Measurements from ENCODE around the gene GARIN5A. TPM values are rescaled to one million over a fixed set of nuclear protein-coding genes. Genes with fewer than 3 reads are reported as not detected.

GARIN5A gene
- total RNA-seq, 5 donors from 2014 or later (not counting 1 experiment from before 2014, with no cell fraction given): 0.60 to 1.2 (median 0.67) TPM; not detected in 1

DNA sequence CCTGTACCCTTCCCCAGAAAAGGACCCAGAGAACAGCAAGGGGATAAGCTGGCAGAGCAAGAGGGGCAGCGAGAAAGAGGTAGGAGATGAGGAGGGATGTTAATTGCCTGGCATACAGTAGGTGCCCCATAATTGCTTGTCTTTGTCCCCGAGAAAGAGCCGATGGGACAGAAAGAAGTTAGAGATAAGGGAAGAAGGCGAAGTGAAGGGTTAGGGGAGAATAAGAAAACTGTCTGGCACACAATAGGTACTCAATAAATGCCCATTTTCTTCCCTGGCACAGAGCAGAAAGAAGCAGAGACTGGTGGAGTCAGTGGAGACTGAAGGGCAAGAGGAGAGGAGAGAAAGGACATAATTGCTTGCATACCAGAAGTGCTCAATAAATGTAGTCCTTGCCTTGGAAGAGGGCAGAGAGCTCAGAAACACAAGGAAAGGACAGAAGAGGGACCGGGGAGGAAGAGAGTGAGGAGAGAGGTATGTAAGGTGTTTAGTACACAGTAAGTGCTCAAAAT, 18.4 kb upstream of the GARIN5A start:
- Mint-ChIP-seq H3K27ac (no peak overlapping the region), H3K27me3 (no peaks in the 10 kb centered on the region), H3K9me3 (no peaks in the 10 kb centered on the region), H3K4me3 (no peak overlapping the region), H3K36me3 (peaks cover 4% of the 10 kb centered on the region), H3K4me1 (peaks cover 21 to 25% (median 23%) of the 10 kb centered on the region in 3 donors)
- 100% methylated on average over 1 of the region's 5 CpGs for WGBS (ENCODE audit: insufficient coverage)
- Histone ChIP-seq H3K36me3 (ENCODE audit: control insufficient read depth in 2 of 2, extremely low read depth in 1 of 2, insufficient read depth in 1 of 2, low read length in 1 of 2) (no peaks in the 10 kb centered on the region), H3K4me3 (ENCODE audit: control insufficient read depth in 1 of 2, extremely low read depth in 1 of 2, low read length in 1 of 2) (no peak overlapping the region), H3K4me1 (ENCODE audit: control insufficient read depth in 1 of 2, extremely low read depth in 1 of 2, insufficient read depth in 2 of 2, low read length in 2 of 2) (peaks cover 6 to 18% of the 10 kb centered on the region in 2 experiments), H3K27ac (ENCODE audit: low read length) (no peak overlapping the region), H3K9me3 (no peaks in the 10 kb centered on the region), H3K27me3 (replicated peaks in 1 of 2; ENCODE audit: control insufficient read depth in 2 of 2, extremely low read depth in 1 of 2, insufficient read depth in 2 of 2, low read length in 1 of 2) (no peaks in the 10 kb centered on the region)
- DNase-seq: no peak
- no peak for ATAC-seq (replicated peaks in 1 of 4)
- ChIA-PET CTCF (no interaction called here), POLR2A (no interaction called here)

DNA sequence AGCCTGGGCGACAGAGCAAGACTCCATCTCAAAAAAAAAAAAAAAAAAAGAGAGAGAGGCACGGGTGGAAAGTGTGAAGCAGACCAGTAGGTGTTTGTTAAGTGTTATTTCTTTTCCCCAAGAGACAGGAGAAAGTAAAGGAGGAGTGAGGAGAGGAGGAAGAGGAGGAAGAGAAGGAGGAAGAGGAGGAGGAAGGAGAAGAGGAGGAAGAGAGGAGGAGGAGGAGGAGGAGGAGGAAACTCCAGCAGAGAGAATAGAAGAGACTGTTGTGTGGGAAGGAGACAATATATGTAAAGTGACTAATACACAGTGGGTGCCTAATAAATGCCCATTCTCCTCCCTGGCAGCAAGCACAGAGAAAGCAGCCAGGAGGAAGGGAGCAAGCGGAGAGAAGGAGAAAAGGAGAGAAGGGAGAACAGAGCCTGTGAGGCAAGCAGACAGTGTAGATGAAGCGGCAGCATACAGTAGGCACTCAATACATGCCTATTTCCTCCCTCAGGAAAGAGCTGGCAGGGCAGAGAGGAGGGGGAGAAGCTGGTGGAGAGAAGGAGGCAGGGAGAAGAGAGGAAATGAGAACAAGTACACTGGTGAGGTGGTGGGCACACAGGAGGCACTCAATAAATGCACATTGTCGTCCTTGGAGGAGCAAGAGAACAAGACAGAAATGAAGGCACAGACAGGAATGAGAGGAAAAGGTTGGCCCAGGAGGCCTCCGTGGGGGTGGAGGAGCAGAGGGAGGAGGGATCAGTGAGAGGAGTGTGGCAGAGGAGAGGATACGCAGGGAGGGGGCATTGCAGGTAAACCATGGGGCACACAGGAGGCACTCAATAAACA, 17.8 kb upstream of the GARIN5A start:
- CTCF ChIA-PET: interaction anchor here in 1 of 2 donors (0.6 kb wide), 1 partner anchor 16 kb away, joined by 3 read pairs; the partner anchor contains the start of gene JOSD2
- H3K4me1 Mint-ChIP-seq: peaks cover 21 to 31% (median 26%) of the 10 kb centered on the region in 3 donors

GRCh38 chr19:50493171-50493570, 16.5 kb upstream of the GARIN5A start:
- ATAC-seq (replicated peaks in 1 of 4): no peak
- no peak overlapping the region for H3K4me3 ChIP-seq (ENCODE audit: control insufficient read depth in 1 of 2, extremely low read depth in 1 of 2, low read length in 1 of 2)
- H3K9me3 ChIP-seq: no peaks in the 10 kb centered on the region
- peaks cover 6 to 18% of the 10 kb centered on the region in 2 experiments for H3K4me1 ChIP-seq (ENCODE audit: control insufficient read depth in 1 of 2, extremely low read depth in 1 of 2, insufficient read depth in 2 of 2, low read length in 2 of 2)
- H3K27me3 ChIP-seq (replicated peaks in 1 of 2; ENCODE audit: control insufficient read depth in 2 of 2, extremely low read depth in 1 of 2, insufficient read depth in 2 of 2, low read length in 1 of 2): no peaks in the 10 kb centered on the region
- Mint-ChIP-seq H3K9me3 (no peaks in the 10 kb centered on the region), H3K4me3 (no peak overlapping the region), H3K27ac (no peak overlapping the region), H3K27me3 (no peaks in the 10 kb centered on the region), H3K36me3 (peaks cover 4% of the 10 kb centered on the region), H3K4me1 (peaks cover 23 to 43% (median 34%) of the 10 kb centered on the region in 3 donors)
- DNase-seq: no peak
- H3K27ac ChIP-seq (ENCODE audit: low read length): no peak overlapping the region
- POLR2A ChIA-PET: interaction anchor here in 1 of 2 donors (0.5 kb wide), 1 partner anchor 81 kb away, joined by 3 read pairs; no protein-coding TSS in a partner anchor
- CTCF ChIA-PET: no interaction called here
- 100% methylated on average over 4 of the region's 8 CpGs for WGBS (ENCODE audit: insufficient coverage)
- no peaks in the 10 kb centered on the region for H3K36me3 ChIP-seq (ENCODE audit: control insufficient read depth in 2 of 2, extremely low read depth in 1 of 2, insufficient read depth in 1 of 2, low read length in 1 of 2)

More for the DNA sequence above, 17.8 kb upstream of the GARIN5A start:
- no peaks in the 10 kb centered on the region for H3K9me3 ChIP-seq
- POLR2A ChIA-PET: no interaction called here
- H3K27ac ChIP-seq (ENCODE audit: low read length): no peak overlapping the region
- H3K4me3 ChIP-seq (ENCODE audit: control insufficient read depth in 1 of 2, extremely low read depth in 1 of 2, low read length in 1 of 2): no peak overlapping the region
- Mint-ChIP-seq H3K27me3 (no peaks in the 10 kb centered on the region), H3K36me3 (peaks cover 4% of the 10 kb centered on the region), H3K27ac (peak overlapping the region in 1 of 2 donors; percentile 19), H3K4me3 (no peak overlapping the region), H3K9me3 (no peaks in the 10 kb centered on the region)
- H3K27me3 ChIP-seq (replicated peaks in 1 of 2; ENCODE audit: control insufficient read depth in 2 of 2, extremely low read depth in 1 of 2, insufficient read depth in 2 of 2, low read length in 1 of 2): no peaks in the 10 kb centered on the region
- no peaks in the 10 kb centered on the region for H3K36me3 ChIP-seq (ENCODE audit: control insufficient read depth in 2 of 2, extremely low read depth in 1 of 2, insufficient read depth in 1 of 2, low read length in 1 of 2)
- WGBS (ENCODE audit: insufficient coverage): 50% methylated on average over 3 of the region's 7 CpGs
- H3K4me1 ChIP-seq (ENCODE audit: control insufficient read depth in 1 of 2, extremely low read depth in 1 of 2, insufficient read depth in 2 of 2, low read length in 2 of 2): peaks cover 6 to 18% of the 10 kb centered on the region in 2 experiments
- no peak for ATAC-seq (replicated peaks in 1 of 4)
- no peak for DNase-seq

- ATAC-seq (replicated peaks in 1 of 4) (peak; percentile 79 to 91 (median 84)), DNase-seq (peak in 10 of 35 experiments; percentile 11 to 35 (median 23))
- H3K9me3 ChIP-seq: no peaks in the 10 kb centered on the region
- H3K4me1 Mint-ChIP-seq: peaks cover 23 to 48% (median 36%) of the 10 kb centered on the region in 3 donors
- H3K27ac ChIP-seq (ENCODE audit: low read length): no peak overlapping the region
- CTCF ChIA-PET: no interaction called here
- H3K4me3 Mint-ChIP-seq: peak overlapping the region in 1 of 3 donors; percentile 61
- POLR2A ChIA-PET: no interaction called here
- no peak overlapping the region for H3K4me3 ChIP-seq (ENCODE audit: control insufficient read depth in 1 of 2, extremely low read depth in 1 of 2, low read length in 1 of 2)
- H3K9me3 Mint-ChIP-seq: no peaks in the 10 kb centered on the region
- no peaks in the 10 kb centered on the region for H3K36me3 ChIP-seq (ENCODE audit: control insufficient read depth in 2 of 2, extremely low read depth in 1 of 2, insufficient read depth in 1 of 2, low read length in 1 of 2)
- no peaks in the 10 kb centered on the region for H3K27me3 Mint-ChIP-seq
- peaks cover 6 to 20% of the 10 kb centered on the region in 2 experiments for H3K4me1 ChIP-seq (ENCODE audit: control insufficient read depth in 1 of 2, extremely low read depth in 1 of 2, insufficient read depth in 2 of 2, low read length in 2 of 2)
- H3K27ac Mint-ChIP-seq: peak overlapping the region in 1 of 2 donors; percentile 40
- 8% methylated on average over 9 of the region's 12 CpGs for WGBS (ENCODE audit: insufficient coverage)
- peaks cover 4% of the 10 kb centered on the region for H3K36me3 Mint-ChIP-seq
- no peaks in the 10 kb centered on the region for H3K27me3 ChIP-seq (replicated peaks in 1 of 2; ENCODE audit: control insufficient read depth in 2 of 2, extremely low read depth in 1 of 2, insufficient read depth in 2 of 2, low read length in 1 of 2)
Observed at GRCh38 chr19:50492303-50493052, 15.8 kb upstream of the GARIN5A start.

GRCh38 chr19:50490991-50491472, 14.4 kb upstream of the GARIN5A start:
- H3K36me3 ChIP-seq (ENCODE audit: control insufficient read depth in 2 of 2, extremely low read depth in 1 of 2, insufficient read depth in 1 of 2, low read length in 1 of 2): no peaks in the 10 kb centered on the region
- Mint-ChIP-seq H3K9me3 (no peaks in the 10 kb centered on the region), H3K27ac (no peak overlapping the region), H3K27me3 (no peaks in the 10 kb centered on the region), H3K36me3 (peaks cover 4% of the 10 kb centered on the region), H3K4me3 (peak overlapping the region in 1 of 3 donors; percentile 61), H3K4me1 (peaks cover 23 to 54% (median 39%) of the 10 kb centered on the region in 3 donors)
- H3K27ac ChIP-seq (ENCODE audit: low read length): no peak overlapping the region
- POLR2A ChIA-PET: no interaction called here
- CTCF ChIA-PET: no interaction called here
- H3K9me3 ChIP-seq: no peaks in the 10 kb centered on the region
- WGBS (ENCODE audit: insufficient coverage): 80% methylated on average over 17 of the region's 26 CpGs
- ATAC-seq (replicated peaks in 1 of 4) (no peak), DNase-seq (no peak)
- H3K4me3 ChIP-seq (ENCODE audit: control insufficient read depth in 1 of 2, extremely low read depth in 1 of 2, low read length in 1 of 2): no peak overlapping the region
- H3K4me1 ChIP-seq (ENCODE audit: control insufficient read depth in 1 of 2, extremely low read depth in 1 of 2, insufficient read depth in 2 of 2, low read length in 2 of 2): peaks cover 6 to 25% of the 10 kb centered on the region in 2 experiments
- no peaks in the 10 kb centered on the region for H3K27me3 ChIP-seq (replicated peaks in 1 of 2; ENCODE audit: control insufficient read depth in 2 of 2, extremely low read depth in 1 of 2, insufficient read depth in 2 of 2, low read length in 1 of 2)

GRCh38 chr19:50490411-50490811, 13.8 kb upstream of the GARIN5A start:
- H3K4me3 Mint-ChIP-seq: peak overlapping the region in 1 of 3 donors; percentile 44
- H3K27me3 ChIP-seq (replicated peaks in 1 of 2; ENCODE audit: control insufficient read depth in 2 of 2, extremely low read depth in 1 of 2, insufficient read depth in 2 of 2, low read length in 1 of 2): no peaks in the 10 kb centered on the region
- CTCF ChIA-PET: no interaction called here
- POLR2A ChIA-PET: no interaction called here
- no peaks in the 10 kb centered on the region for H3K27me3 Mint-ChIP-seq
- peaks cover 7% of the 10 kb centered on the region for H3K36me3 Mint-ChIP-seq
- 95% methylated on average over 10 of the region's 18 CpGs for WGBS (ENCODE audit: insufficient coverage)
- no peak overlapping the region for H3K4me3 ChIP-seq (ENCODE audit: control insufficient read depth in 1 of 2, extremely low read depth in 1 of 2, low read length in 1 of 2)
- H3K9me3 ChIP-seq: no peaks in the 10 kb centered on the region
- DNase-seq (no peak), ATAC-seq (replicated peaks in 1 of 4) (no peak)
- H3K4me1 ChIP-seq (ENCODE audit: control insufficient read depth in 1 of 2, extremely low read depth in 1 of 2, insufficient read depth in 2 of 2, low read length in 2 of 2): peaks cover 6 to 25% of the 10 kb centered on the region in 2 experiments
- H3K27ac ChIP-seq (ENCODE audit: low read length): no peak overlapping the region
- H3K4me1 Mint-ChIP-seq: peaks cover 23 to 59% (median 39%) of the 10 kb centered on the region in 3 donors
- H3K36me3 ChIP-seq (ENCODE audit: control insufficient read depth in 2 of 2, extremely low read depth in 1 of 2, insufficient read depth in 1 of 2, low read length in 1 of 2): no peaks in the 10 kb centered on the region
- H3K9me3 Mint-ChIP-seq: no peaks in the 10 kb centered on the region
- no peak overlapping the region for H3K27ac Mint-ChIP-seq
